SJSA1 (cell line): ENCODE data around the gene SMOC1. TPM values are rescaled to one million over a fixed set of nuclear protein-coding genes. Genes with fewer than 3 reads are reported as not detected.

Source experiments
- DNase-seq, 2 experiments: peaks; one replicate each; pipeline ENCODE4 v3.0.0-alpha.2; 2015 to 2020; ENCODE audit warnings: low spot score in 2 of 2, low read depth in 1 of 2
- H3K27ac ChIP-seq: fragments of 250-450 bp; sonication (Bioruptor Pico); 2 replicates; pipeline ENCODE4 v1.5.1; 2020; ENCODE audit warnings: mild to moderate bottlenecking, moderate library complexity
- H3K27me3 ChIP-seq: fragments of 250-450 bp; sonication (Bioruptor Pico); replicated peaks from 2 replicates; pipeline ENCODE4 v1.5.1; 2020; ENCODE audit warnings: mild to moderate bottlenecking, moderate library complexity
- H3K36me3 ChIP-seq: fragments of 250-450 bp; sonication (Bioruptor Pico); 2 replicates; pipeline ENCODE4 v1.5.1; 2020; ENCODE audit warnings: mild to moderate bottlenecking
- H3K4me1 ChIP-seq: fragments of 250-450 bp; sonication (Bioruptor Pico); replicated peaks from 2 replicates; pipeline ENCODE4 v1.6.1; 2021; ENCODE audit warnings: mild to moderate bottlenecking
- H3K4me3 ChIP-seq: fragments of 250-450 bp; sonication (Bioruptor Pico); 2 replicates; pipeline ENCODE4 v1.5.1; 2020; ENCODE audit warnings: mild to moderate bottlenecking
- H3K9me3 ChIP-seq: fragments of 250-450 bp; sonication (Bioruptor Pico); replicated peaks from 2 replicates; pipeline ENCODE4 v1.5.1; 2020; ENCODE audit warnings: mild to moderate bottlenecking
- total RNA-seq: library from RNA; depleted of rRNA; stranded (reverse); fragments of >200 nt; shearing (Covaris generic); gene quantifications from 2 replicates; pipeline ENCODE4 v1.2.3, GENCODE V29; 2014; rRNA removed

Gene SMOC1, protein sequence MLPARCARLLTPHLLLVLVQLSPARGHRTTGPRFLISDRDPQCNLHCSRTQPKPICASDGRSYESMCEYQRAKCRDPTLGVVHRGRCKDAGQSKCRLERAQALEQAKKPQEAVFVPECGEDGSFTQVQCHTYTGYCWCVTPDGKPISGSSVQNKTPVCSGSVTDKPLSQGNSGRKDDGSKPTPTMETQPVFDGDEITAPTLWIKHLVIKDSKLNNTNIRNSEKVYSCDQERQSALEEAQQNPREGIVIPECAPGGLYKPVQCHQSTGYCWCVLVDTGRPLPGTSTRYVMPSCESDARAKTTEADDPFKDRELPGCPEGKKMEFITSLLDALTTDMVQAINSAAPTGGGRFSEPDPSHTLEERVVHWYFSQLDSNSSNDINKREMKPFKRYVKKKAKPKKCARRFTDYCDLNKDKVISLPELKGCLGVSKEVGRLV
- total RNA-seq: not detected in 2 replicates

DNA sequence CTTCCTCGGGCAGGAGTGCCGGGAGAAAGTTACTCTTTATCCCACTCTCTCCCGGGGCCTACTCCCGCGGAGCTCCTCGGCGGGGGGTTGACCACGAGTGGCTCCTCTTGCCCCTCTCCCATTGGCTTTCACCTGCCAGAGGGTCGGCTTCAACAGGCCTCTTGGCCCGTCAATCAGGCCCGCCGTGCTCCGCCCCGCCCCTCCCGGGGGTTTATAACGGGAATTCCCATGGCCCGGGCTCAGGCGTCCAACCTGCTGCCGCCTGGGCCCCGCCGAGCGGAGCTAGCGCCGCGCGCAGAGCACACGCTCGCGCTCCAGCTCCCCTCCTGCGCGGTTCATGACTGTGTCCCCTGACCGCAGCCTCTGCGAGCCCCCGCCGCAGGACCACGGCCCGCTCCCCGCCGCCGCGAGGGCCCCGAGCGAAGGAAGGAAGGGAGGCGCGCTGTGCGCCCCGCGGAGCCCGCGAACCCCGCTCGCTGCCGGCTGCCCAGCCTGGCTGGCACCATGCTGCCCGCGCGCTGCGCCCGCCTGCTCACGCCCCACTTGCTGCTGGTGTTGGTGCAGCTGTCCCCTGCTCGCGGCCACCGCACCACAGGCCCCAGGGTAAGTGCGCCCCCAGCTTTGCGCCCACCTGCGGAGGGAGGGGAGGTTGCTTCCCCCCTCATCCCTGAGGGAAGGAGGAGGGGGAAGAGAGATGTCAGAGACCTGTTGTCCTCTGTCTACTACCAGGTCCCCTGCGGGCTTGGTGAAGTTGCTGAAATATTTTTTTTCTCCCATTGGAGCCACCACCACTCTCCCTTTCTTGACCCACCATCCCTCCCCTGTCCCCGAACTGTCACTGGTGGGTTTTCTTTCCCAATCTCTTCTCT is at the start of gene SMOC1:
Gene SMOC1, plus strand, starts transcription at position 242 of the 869 bp plus-strand sequence. Its CDS starts 263 bp downstream, at position 505.
- no peaks in the 10 kb centered on the region for H3K4me1 ChIP-seq
- DNase-seq: no peak
- no peak within 1 kb of the TSS for H3K4me3 ChIP-seq
- no peaks in the 10 kb centered on the region for H3K36me3 ChIP-seq
- H3K27ac ChIP-seq: no peak within 1 kb of the TSS
- H3K27me3 ChIP-seq: peaks cover 21% of the 10 kb centered on the region
- no peaks in the 10 kb centered on the region for H3K9me3 ChIP-seq

DNA sequence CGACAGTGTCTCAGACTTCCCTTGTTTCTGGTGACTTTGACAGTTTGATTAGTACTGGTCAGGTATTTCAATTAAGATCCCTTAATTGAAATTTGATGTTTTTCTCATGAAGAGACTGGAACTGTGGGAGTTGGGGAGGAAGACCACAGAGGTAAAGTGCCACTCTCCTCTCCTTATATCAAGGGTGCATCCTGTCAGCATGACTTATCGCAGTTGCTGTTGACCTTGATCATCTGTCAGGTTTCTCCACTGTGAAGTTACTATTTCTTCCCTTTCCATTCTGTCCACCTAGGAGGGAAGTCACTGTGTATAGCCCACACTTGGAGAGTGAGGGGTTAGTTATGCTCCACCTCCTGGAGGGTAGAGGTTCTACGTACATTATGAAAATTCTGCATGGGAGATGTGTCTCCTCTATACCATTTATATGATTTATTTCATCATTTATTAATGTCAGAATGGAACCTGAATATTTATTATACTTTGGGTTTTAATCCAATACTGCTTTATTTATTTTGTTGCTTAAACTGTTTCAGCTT is 40.3 kb upstream of the SMOC1 start:
- no peak for DNase-seq
- Histone ChIP-seq H3K4me1 (no peaks in the 10 kb centered on the region), H3K27ac (no peak overlapping the region), H3K36me3 (no peaks in the 10 kb centered on the region), H3K27me3 (0 out of 2 replicates have a peak, but pooled peaks cover 3% of the 10 kb centered on the region), H3K9me3 (no peaks in the 10 kb centered on the region), H3K4me3 (no peak overlapping the region)

DNA sequence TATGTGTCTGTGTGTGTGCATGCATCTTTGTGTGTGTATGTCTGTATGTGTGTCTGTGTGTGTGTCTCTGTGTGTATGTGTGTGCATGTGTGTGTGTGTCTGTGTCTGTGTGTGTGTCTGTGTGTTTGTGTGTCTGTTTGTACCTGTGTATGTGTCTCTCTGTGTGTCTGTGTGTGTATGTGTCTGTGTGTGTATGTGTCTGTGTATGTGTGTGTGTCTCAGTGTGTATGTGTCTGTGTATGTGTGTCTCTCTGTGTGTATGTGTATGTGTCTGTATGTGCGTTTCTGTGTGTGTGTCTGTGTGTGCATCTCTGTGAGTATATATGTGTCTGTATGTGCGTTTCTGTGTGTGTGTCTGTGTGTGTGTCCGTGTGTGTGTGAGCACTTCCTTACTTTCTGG is 39.6 kb upstream of the SMOC1 start:
- Histone ChIP-seq H3K9me3 (no peaks in the 10 kb centered on the region), H3K4me3 (no peak overlapping the region), H3K27me3 (0 out of 2 replicates have a peak, but pooled peaks cover under 1% of the 10 kb centered on the region), H3K4me1 (no peaks in the 10 kb centered on the region), H3K36me3 (no peaks in the 10 kb centered on the region), H3K27ac (no peak overlapping the region)
- no peak for DNase-seq

DNA sequence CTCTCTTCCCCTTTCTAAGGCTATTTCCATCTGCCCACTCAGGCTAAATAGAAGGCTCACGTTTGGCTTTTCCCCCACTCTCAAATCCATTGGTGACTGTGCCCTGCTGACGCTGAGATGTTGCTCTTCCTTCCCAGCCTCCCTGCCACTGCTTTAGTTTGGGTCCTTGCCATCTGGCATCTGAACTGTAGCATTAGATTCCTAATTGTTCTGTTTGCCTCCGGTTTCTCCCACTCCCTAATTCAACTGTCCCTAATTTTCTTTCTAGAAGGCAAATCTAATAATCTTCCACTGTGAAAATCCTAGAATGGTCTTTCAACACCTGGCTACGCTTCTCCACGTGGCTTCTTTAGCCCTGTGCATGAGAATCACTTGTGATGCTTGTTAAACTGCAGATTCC is 37.6 kb upstream of the SMOC1 start:
- no peaks in the 10 kb centered on the region for H3K4me1 ChIP-seq
- no peaks in the 10 kb centered on the region for H3K36me3 ChIP-seq
- no peak overlapping the region for H3K27ac ChIP-seq
- H3K4me3 ChIP-seq: no peak overlapping the region
- no peaks in the 10 kb centered on the region for H3K27me3 ChIP-seq
- no peaks in the 10 kb centered on the region for H3K9me3 ChIP-seq
- DNase-seq: no peak

DNA sequence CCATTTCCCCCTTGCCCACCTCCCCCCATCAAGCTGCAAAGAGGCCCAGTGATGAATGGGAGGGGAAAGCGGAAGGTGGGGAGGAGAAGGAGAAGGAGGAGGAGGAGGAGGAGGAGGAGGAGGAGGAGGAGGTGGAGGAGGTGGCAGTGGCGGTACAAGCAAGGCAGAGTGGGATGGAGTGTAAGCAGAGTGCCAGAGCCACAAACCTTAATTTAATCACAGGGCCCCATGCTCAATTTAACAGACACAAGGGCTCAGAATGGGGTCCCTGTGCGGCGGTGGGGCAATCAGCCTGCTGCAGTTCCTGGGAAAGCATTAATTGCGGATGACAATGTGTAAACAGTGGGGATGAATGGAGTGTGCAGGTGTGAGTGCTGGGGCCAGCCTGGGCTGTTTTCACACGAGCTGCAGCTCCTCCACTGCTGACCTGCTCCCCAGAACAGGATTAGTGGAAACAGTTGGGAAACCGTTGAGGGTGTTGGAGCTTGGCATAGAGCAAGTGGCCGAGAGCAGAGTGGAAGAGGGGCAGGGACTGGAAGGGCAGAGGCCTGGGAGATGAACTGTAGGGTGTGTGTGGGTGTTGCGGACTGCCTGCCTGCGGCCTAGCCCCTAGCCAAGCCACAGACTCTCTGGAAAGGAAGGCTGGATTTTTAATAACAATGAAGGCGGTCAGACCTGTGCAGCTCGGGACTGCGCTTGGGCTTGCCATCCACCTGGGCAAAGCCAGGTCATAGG is 36.4 kb upstream of the SMOC1 start:
- H3K9me3 ChIP-seq: no peaks in the 10 kb centered on the region
- H3K4me1 ChIP-seq: no peaks in the 10 kb centered on the region
- H3K27ac ChIP-seq: no peak overlapping the region
- no peaks in the 10 kb centered on the region for H3K27me3 ChIP-seq
- H3K4me3 ChIP-seq: no peak overlapping the region
- no peak for DNase-seq
- H3K36me3 ChIP-seq: no peaks in the 10 kb centered on the region

DNA sequence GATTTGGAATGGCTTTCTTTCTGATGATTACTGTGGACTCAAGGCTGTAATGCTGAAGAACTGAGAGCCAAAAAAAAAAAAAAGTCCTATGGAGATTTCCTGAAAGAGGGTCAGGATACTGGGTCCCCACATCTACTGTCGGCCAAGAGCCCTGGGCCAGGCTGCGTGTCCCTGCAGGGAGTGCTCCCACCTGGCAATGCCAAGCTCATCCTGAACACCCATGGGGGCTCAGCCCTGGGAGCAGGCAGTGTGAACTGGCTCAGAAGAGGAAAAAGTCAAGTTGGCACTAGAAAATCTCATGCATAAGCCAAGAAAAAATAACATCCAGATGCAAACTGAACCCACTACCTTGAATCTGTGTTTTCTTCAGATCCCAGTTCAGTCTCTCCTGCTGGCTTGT is 35.0 kb upstream of the SMOC1 start:
- no peak for DNase-seq
- no peaks in the 10 kb centered on the region for H3K9me3 ChIP-seq
- no peak overlapping the region for H3K4me3 ChIP-seq
- no peak overlapping the region for H3K27ac ChIP-seq
- H3K27me3 ChIP-seq: no peaks in the 10 kb centered on the region
- H3K4me1 ChIP-seq: no peaks in the 10 kb centered on the region
- H3K36me3 ChIP-seq: no peaks in the 10 kb centered on the region

DNA sequence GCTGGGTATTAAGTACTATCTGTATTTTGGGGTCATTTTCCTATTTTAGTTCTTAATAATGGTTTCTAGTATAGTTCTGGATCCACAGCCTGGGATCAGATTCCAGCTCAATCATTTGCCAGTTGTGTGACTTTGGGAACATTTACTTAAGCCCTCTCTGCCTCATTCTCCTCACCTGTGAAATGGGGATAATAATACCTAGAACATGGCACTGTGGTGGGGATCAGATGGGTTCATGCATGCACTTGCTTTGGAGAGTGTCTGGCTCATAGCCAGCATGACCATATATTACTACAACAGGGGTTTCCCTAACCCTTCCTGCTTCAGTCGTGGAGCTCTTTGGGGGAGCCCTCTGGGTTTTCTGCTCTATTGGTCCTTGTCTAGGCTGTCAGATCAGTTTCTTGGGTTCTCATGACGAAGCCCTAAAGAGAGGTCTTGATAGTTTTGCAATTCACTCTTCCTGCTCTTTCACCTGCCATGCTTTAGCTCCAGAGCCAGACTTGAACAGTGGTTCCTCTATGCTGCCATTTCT is 34.1 kb upstream of the SMOC1 start:
- Histone ChIP-seq H3K27me3 (no peaks in the 10 kb centered on the region), H3K4me3 (no peak overlapping the region), H3K4me1 (no peaks in the 10 kb centered on the region), H3K9me3 (no peaks in the 10 kb centered on the region), H3K27ac (no peak overlapping the region), H3K36me3 (no peaks in the 10 kb centered on the region)
- DNase-seq: no peak

DNA sequence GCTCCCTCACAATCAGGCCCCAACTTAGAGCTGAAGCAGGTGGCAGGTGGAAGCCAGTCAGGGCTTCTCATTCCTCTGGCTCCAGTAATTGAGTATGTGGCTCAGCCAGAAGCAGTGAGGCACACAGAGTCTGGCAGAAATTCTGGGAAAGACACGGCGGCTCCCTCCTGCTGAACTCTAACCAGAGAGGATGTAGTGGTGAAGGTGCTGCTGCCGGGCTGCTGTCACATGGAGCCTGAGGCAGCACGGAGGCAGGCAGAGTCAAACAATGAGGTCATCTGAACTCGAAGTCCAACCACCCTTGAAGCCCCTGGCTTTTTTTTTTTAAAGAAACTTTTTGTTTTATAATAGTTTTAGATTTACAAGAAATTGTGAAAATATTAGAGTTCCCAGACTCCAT is 33.4 kb upstream of the SMOC1 start:
- H3K4me3 ChIP-seq: no peak overlapping the region
- H3K36me3 ChIP-seq: no peaks in the 10 kb centered on the region
- H3K9me3 ChIP-seq: no peaks in the 10 kb centered on the region
- no peak for DNase-seq
- no peak overlapping the region for H3K27ac ChIP-seq
- H3K4me1 ChIP-seq: no peaks in the 10 kb centered on the region
- no peaks in the 10 kb centered on the region for H3K27me3 ChIP-seq

DNA sequence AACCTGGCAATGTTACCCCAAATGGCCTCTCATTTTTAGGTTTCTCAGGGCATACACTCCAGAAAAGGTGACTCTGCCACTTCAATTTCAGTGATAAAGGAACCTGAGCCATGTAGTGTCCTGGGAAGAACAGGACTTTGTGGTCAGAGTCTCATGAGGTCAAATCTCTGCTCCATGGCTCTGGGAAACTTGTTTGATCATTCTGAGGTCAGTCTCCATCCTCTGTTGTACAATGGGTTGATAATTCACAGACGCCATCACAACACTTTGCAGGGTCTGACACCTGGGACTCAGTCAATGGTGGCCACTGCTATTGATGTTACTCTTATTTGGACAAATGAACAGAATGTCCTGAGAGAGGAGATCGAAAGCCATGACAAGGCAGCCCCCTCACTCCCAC is 31.1 kb upstream of the SMOC1 start:
- H3K4me1 ChIP-seq: no peaks in the 10 kb centered on the region
- no peak overlapping the region for H3K27ac ChIP-seq
- H3K36me3 ChIP-seq: no peaks in the 10 kb centered on the region
- no peaks in the 10 kb centered on the region for H3K9me3 ChIP-seq
- no peak overlapping the region for H3K4me3 ChIP-seq
- H3K27me3 ChIP-seq: no peaks in the 10 kb centered on the region
- DNase-seq: no peak

DNA sequence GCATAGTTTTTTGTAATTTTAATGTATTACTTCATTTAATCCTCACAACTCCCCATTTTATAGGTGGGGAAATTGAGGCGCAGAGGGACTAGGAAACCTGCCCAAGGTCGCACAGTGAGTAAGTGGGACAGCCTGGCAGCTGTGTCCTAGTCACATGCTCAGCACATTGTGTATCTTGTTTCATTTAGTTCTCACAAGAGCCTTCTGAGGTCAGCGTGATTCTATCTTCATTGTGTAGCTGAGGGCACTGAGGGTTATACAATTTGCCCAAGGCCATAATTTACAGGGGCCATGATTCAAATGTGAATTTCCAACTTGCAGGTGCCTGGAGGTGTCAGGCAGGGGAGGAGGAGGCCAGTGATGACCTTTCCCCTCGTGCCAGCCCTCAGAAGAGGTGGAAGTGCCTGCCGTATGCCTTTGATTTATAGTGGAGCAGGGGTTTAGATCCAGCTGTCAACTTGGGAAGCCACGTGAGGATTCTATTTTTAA is 30.3 kb upstream of the SMOC1 start:
- Histone ChIP-seq H3K36me3 (no peaks in the 10 kb centered on the region), H3K9me3 (no peaks in the 10 kb centered on the region), H3K4me1 (no peaks in the 10 kb centered on the region), H3K27me3 (0 out of 2 replicates have a peak, but pooled peaks cover under 1% of the 10 kb centered on the region), H3K4me3 (no peak overlapping the region), H3K27ac (no peak overlapping the region)
- DNase-seq: no peak

DNA sequence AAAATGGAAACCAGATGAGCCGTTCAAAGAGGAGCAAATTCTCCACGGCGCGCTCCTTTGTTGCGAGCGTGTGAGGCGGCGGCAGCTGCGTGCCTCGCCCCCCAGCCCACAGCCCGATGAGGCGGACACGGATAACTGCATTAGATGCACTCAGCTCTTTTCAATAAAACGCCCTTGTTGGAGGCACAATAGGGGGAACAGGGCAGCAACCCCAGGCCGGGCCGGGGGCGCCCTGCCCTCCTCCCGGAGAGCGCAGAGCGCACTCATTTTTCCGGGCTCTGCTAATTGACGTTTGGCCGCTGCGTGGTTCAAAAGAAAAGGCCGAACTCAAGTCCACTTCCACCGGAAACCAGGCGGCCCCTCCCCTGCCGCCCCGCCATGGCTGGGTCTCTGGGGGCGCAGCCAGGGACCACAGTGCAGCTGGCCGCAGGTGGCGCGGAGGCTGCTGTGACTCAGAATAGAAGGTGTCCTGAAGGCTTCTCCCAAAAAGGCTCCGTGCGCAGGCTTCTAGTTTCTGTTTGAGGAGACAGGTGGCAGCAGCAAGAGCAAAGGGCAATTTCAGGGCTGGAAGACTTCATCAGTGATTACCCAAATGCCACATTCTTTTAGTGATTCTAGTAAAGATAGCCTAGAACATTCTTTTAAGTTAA is 29.0 kb upstream of the SMOC1 start:
- no peaks in the 10 kb centered on the region for H3K9me3 ChIP-seq
- H3K36me3 ChIP-seq: no peaks in the 10 kb centered on the region
- DNase-seq: no peak
- H3K4me3 ChIP-seq: no peak overlapping the region
- H3K4me1 ChIP-seq: no peaks in the 10 kb centered on the region
- H3K27me3 ChIP-seq: 0 out of 2 replicates have a peak, but pooled peaks cover 7% of the 10 kb centered on the region
- no peak overlapping the region for H3K27ac ChIP-seq

DNA sequence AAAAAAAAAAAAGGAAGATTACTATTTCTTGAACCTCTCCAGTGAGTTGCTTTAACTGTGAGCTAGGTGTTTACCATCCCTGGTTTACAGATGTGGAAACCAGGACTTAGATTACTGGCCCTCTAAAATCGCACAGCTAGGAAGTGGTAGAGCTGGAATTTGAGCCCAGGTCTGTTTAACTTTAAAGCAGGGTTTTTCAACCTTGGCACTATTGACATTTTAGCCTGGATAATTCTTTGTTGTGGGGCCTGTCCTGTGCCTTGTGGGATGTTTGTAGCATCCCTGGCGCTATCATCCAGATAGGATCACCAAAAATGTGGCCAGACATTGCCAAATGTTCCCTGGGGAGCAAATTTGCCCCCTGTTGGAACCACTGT is 28.5 kb upstream of the SMOC1 start:
- no peaks in the 10 kb centered on the region for H3K4me1 ChIP-seq
- no peaks in the 10 kb centered on the region for H3K36me3 ChIP-seq
- H3K27me3 ChIP-seq: 0 out of 2 replicates have a peak, but pooled peaks cover 7% of the 10 kb centered on the region
- no peak overlapping the region for H3K4me3 ChIP-seq
- DNase-seq: no peak
- H3K9me3 ChIP-seq: no peaks in the 10 kb centered on the region
- no peak overlapping the region for H3K27ac ChIP-seq
